GM20431 (cell line): ENCODE data around the gene ARID3A.
"Not testable (repeated sequence)": the region's sequence is repeated elsewhere in the genome, so short reads cannot be mapped to it uniquely, and the experiment has no call there.

Experiments used
- in situ Hi-C: fragments of 300-500 bp; cut with MseI, MboI; formaldehyde crosslinking; loops from one replicate; pipeline ENCODE4 v1.15.0; 2020; ENCODE audit warnings: low sequenced_read_pairs; ENCODE audit not compliant: unreplicated experiment

Gene ARID3A

GRCh38 chr19:1023883-1024188 is 98.0 kb downstream of the ARID3A start:
- in situ Hi-C loops: not testable (repeated sequence)

GRCh38 chr19:1025080-1025479 is 99.2 kb downstream of the ARID3A start:
- in situ Hi-C loops: not testable (repeated sequence)
